HepG2 (cell line): ENCODE measurements around the gene PHF5A. TPM values are rescaled to one million over a fixed set of nuclear protein-coding genes. Genes with fewer than 3 reads are reported as not detected.

Experiments used
- DZIP1 ChIP-seq: sonication (generic); formaldehyde crosslinking; IDR thresholded peaks from 2 replicates; pipeline ENCODE4 v1.5.0; 2020; ENCODE audit warnings: mild to moderate bottlenecking, missing genetic modification reagents
- HMG20B ChIP-seq: conservative IDR thresholded peaks from 2 replicates; pipeline ENCODE4 v1.6.1; 2016; ENCODE audit warnings: missing genetic modification reagents, missing compliant biosample characterization
- IKZF4 ChIP-seq: sonication (generic); formaldehyde crosslinking; IDR thresholded peaks from 2 replicates; pipeline ENCODE4 v1.5.1; 2020; ENCODE audit warnings: borderline replicate concordance, mild to moderate bottlenecking, low read depth, missing genetic modification reagents; ENCODE audit errors: not compliant biosample characterization
- KDM5B ChIP-seq: sonication (generic); formaldehyde crosslinking; IDR thresholded peaks from 2 replicates; pipeline ENCODE4 v1.4.0; 2020; ENCODE audit warnings: missing genetic modification reagents, mild to moderate bottlenecking, borderline replicate concordance
- NFIB ChIP-seq: sonication (generic); formaldehyde crosslinking; IDR thresholded peaks from 2 replicates; pipeline ENCODE4 v1.9.0; 2021; ENCODE audit warnings: missing genetic modification reagents, mild to moderate bottlenecking, borderline replicate concordance
- PPARG ChIP-seq: conservative IDR thresholded peaks from 2 replicates; pipeline ENCODE4 v1.6.1; 2016; ENCODE audit warnings: missing biosample characterization, missing genetic modification reagents
- RAD21 ChIP-seq: fragments of 450-650 bp; formaldehyde crosslinking; IDR thresholded peaks from 2 replicates; pipeline ENCODE4 v1.5.0; 2020; ENCODE audit warnings: mild to moderate bottlenecking
- SMYD3 ChIP-seq: sonication (generic); formaldehyde crosslinking; IDR thresholded peaks from 2 replicates; pipeline ENCODE4 v1.8.1; 2023; ENCODE audit warnings: mild to moderate bottlenecking, missing genetic modification reagents
- SP140L ChIP-seq: sonication (generic); formaldehyde crosslinking; IDR thresholded peaks from 2 replicates; pipeline ENCODE4 v1.4.0; 2020; ENCODE audit warnings: missing genetic modification reagents, borderline replicate concordance
- SRF ChIP-seq: IDR thresholded peaks from 2 replicates; pipeline ENCODE4 v1.6.1; 2011; ENCODE audit warnings: mild to moderate bottlenecking, low read depth, low read length, moderate library complexity
- TBX3 ChIP-seq: fragments of 450-650 bp; IDR thresholded peaks from 2 replicates; pipeline ENCODE4 v1.6.1; 2017; ENCODE audit warnings: antibody characterized with exemption, mild to moderate bottlenecking, inconsistent platforms, borderline replicate concordance
- U2AF1 ChIP-seq: fragments of 200-400 bp; formaldehyde crosslinking; optimal IDR thresholded peaks from 2 replicates; pipeline ENCODE3; 2017; ENCODE audit warnings: mild to moderate bottlenecking, low read depth, low read length
- ZFP62 ChIP-seq: sonication (generic); formaldehyde crosslinking; IDR thresholded peaks from 2 replicates; pipeline ENCODE4 v1.4.0; 2020; ENCODE audit warnings: missing genetic modification reagents
- ZNF207 ChIP-seq: fragments of 450-650 bp; IDR thresholded peaks from 2 replicates; pipeline ENCODE4 v1.6.1; 2016; ENCODE audit warnings: antibody characterized with exemption, borderline replicate concordance
- ZNF441 ChIP-seq: sonication (generic); formaldehyde crosslinking; IDR thresholded peaks from 2 replicates; pipeline ENCODE4 v1.7.0; 2021; ENCODE audit warnings: missing genetic modification reagents, borderline replicate concordance
- ZNF83 ChIP-seq: sonication (generic); formaldehyde crosslinking; IDR thresholded peaks from 2 replicates; pipeline ENCODE4 v1.4.0; 2020; ENCODE audit warnings: missing genetic modification reagents, mild to moderate bottlenecking, borderline replicate concordance
- ZNF883 ChIP-seq: sonication (generic); formaldehyde crosslinking; IDR thresholded peaks from 2 replicates; pipeline ENCODE4 v1.5.1; 2020; ENCODE audit warnings: mild to moderate bottlenecking, missing genetic modification reagents; ENCODE audit errors: not compliant biosample characterization
- ZSCAN30 ChIP-seq: sonication (generic); formaldehyde crosslinking; IDR thresholded peaks from 2 replicates; pipeline ENCODE4 v1.5.0; 2020; ENCODE audit warnings: mild to moderate bottlenecking, missing genetic modification reagents
- polyA plus RNA-seq, 8 experiments: library from polyadenylated mRNA; depleted of rRNA in 3 of 8; stranded (reverse) in 7 of 8; unstranded in 1 of 8; fragments of >200 nt; fragmentation: Illumina TruSeq in 4 of 8; extraction: Trizol in 4 of 8; gene quantifications; 2 replicates each; pipeline versions ENCODE4 v1.2.1 to v1.2.3, GENCODE V29; 2011 to 2016; ENCODE audit warnings: low read depth in 4 of 8, missing spikeins in 1 of 8, mixed read lengths in 1 of 8; ENCODE audit not compliant: insufficient read depth in 1 of 8
- total RNA-seq, 5 experiments: library from RNA; depleted of rRNA; stranded (reverse); fragments of >200 nt; fragmentation: Illumina TruSeq; extraction: Trizol; gene quantifications; 2 replicates each; pipeline ENCODE4 v1.2.3, GENCODE V29; 2016; ENCODE audit warnings: low read depth in 1 of 5
- TF ChIP-seq, protein P1 (sequence below): IDR thresholded peaks from 2 replicates; pipeline ENCODE4 v1.6.1; 2016; ENCODE audit warnings: low read depth
- TF ChIP-seq, protein P2 (sequence below): IDR thresholded peaks from 2 replicates; pipeline ENCODE4 v1.6.1; 2012; ENCODE audit warnings: low read depth, low read length, improper control_type of control experiment
- TF ChIP-seq, protein P3 (sequence below): sonication (generic); formaldehyde crosslinking; IDR thresholded peaks from 2 replicates; pipeline ENCODE4 v1.5.1; 2020; ENCODE audit warnings: missing genetic modification reagents, mild to moderate bottlenecking, borderline replicate concordance
- TF ChIP-seq, protein P4 (sequence below): sonication (generic); formaldehyde crosslinking; IDR thresholded peaks from 2 replicates; pipeline ENCODE4 v1.4.0; 2020; ENCODE audit warnings: mild to moderate bottlenecking, low read depth, missing genetic modification reagents

PHF5A gene
- total and polyA plus RNA-seq, 2 of the 13 experiments (the other 11 are each of a cell fraction or from before 2014, with no cell fraction given), result 56.6 to 105 TPM

DNA sequence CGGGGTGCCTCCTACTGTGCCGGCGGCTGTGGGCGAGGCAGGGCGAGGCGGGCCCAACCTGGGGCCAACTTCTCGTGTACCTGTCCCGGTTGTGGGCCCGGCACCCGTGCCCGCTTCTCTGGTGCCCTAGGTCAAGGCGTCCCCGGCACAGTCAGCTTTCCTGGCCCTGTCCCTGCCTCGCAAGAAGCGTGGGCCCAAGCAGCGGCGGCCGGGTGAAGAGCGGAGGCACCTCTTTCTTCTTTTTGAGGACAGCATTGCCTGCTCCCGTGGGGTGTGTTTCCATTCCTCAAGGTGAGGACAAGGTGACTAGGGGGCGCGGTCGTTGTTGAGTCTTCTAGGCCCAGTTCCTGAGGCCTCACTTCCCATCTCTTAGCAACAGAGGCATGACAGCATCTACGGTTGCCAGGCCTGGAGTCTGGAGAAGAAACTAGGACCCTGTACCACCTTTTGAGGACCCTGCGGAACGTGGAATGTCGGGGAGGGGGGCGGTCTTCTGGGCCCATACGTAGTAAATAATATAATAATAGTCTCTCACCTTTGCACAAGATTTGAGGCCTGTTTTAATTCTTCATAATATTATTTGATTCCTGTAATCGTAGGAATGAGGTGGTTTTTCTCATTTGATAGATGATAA, 843 bp upstream of the PHF5A start (continued):
- TF ChIP-seq, protein P1, sequence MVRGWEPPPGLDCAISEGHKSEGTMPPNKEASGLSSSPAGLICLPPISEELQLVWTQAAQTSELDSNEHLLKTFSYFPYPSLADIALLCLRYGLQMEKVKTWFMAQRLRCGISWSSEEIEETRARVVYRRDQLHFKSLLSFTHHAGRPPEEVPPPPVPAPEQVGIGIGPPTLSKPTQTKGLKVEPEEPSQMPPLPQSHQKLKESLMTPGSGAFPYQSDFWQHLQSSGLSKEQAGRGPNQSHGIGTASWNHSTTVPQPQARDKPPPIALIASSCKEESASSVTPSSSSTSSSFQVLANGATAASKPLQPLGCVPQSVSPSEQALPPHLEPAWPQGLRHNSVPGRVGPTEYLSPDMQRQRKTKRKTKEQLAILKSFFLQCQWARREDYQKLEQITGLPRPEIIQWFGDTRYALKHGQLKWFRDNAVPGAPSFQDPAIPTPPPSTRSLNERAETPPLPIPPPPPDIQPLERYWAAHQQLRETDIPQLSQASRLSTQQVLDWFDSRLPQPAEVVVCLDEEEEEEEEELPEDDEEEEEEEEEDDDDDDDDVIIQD (CRISPR knock-in tag), result no peak
- TF ChIP-seq DZIP1 (no peak), ZNF207 (no peak), ZNF83 (CRISPR knock-in tag) (no peak), SRF (no peak), NFIB (CRISPR knock-in tag) (no peak), SMYD3 (CRISPR knock-in tag) (no peak), HMG20B (CRISPR knock-in tag) (no peak), KDM5B (CRISPR knock-in tag) (peak; percentile 31; the same call in 1 of the 2 replicates), RAD21 (CRISPR knock-in tag) (no peak), ZFP62 (CRISPR knock-in tag) (no peak), SP140L (no peak), ZSCAN30 (CRISPR knock-in tag) (no peak), U2AF1 (peak; percentile 62), TBX3 (no peak), IKZF4 (CRISPR knock-in tag) (no peak), ZNF883 (CRISPR knock-in tag) (peak; percentile 32), PPARG (no peak), ZNF441 (CRISPR knock-in tag) (0 out of 2 replicates have a peak, but pooled peaks have one; percentile 25)
- TF ChIP-seq, protein P2, sequence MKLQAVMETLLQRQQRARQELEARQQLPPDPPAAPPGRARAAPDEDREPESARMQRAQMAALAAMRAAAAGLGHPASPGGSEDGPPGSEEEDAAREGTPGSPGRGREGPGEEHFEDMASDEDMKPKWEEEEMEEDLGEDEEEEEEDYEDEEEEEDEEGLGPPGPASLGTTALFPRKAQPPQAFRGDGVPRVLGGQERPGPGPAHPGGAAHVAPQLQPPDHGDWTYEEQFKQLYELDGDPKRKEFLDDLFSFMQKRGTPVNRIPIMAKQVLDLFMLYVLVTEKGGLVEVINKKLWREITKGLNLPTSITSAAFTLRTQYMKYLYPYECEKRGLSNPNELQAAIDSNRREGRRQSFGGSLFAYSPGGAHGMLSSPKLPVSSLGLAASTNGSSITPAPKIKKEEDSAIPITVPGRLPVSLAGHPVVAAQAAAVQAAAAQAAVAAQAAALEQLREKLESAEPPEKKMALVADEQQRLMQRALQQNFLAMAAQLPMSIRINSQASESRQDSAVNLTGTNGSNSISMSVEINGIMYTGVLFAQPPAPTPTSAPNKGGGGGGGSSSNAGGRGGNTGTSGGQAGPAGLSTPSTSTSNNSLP, result no peak
- TF ChIP-seq, protein P3, sequence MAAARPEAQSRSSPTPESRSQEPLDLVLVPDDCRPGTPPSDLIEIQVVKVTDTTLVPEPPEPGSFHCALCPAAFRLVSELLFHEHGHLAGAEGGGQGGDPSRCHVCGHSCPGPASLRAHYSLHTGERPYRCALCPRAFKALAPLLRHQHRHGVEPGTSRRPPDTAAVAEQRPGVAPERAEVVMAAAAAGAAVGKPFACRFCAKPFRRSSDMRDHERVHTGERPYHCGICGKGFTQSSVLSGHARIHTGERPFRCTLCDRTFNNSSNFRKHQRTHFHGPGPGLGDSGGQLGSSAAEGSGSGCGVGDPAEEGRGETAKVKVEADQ (CRISPR knock-in tag), result no peak
- TF ChIP-seq, protein P4, sequence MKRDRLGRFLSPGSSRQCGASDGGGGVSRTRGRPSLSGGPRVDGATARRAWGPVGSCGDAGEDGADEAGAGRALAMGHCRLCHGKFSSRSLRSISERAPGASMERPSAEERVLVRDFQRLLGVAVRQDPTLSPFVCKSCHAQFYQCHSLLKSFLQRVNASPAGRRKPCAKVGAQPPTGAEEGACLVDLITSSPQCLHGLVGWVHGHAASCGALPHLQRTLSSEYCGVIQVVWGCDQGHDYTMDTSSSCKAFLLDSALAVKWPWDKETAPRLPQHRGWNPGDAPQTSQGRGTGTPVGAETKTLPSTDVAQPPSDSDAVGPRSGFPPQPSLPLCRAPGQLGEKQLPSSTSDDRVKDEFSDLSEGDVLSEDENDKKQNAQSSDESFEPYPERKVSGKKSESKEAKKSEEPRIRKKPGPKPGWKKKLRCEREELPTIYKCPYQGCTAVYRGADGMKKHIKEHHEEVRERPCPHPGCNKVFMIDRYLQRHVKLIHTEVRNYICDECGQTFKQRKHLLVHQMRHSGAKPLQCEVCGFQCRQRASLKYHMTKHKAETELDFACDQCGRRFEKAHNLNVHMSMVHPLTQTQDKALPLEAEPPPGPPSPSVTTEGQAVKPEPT (CRISPR knock-in tag), result no peak
